Measurements from ENCODE around the gene CLIC6. TPM values are rescaled to one million over a fixed set of nuclear protein-coding genes. Genes with fewer than 3 reads are reported as not detected.

CLIC6 gene
- total and polyA plus RNA-seq, 4 donors, result 15.1 to 63.9 (median 30.6) TPM

DNA sequence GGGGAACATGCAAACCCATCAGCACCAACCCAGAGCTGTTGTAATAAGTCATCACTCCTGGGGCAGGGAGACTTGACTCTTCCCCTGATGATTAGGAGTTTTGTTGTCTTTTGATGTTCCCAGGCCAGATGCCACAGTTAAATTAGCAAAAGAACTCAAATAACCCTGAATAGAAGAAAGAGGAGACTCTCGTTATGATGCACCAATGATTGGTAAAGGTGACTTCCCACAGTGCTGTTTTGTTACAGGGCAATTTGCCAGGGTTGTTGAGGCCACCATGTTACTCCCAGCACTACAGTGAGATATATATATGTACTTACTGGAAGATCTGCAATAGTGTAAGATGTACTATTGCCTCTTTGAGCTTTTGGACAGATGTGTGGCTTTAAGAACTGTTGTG lies 29.5 kb upstream of the CLIC6 start:
- TF ChIP-seq, protein P1, sequence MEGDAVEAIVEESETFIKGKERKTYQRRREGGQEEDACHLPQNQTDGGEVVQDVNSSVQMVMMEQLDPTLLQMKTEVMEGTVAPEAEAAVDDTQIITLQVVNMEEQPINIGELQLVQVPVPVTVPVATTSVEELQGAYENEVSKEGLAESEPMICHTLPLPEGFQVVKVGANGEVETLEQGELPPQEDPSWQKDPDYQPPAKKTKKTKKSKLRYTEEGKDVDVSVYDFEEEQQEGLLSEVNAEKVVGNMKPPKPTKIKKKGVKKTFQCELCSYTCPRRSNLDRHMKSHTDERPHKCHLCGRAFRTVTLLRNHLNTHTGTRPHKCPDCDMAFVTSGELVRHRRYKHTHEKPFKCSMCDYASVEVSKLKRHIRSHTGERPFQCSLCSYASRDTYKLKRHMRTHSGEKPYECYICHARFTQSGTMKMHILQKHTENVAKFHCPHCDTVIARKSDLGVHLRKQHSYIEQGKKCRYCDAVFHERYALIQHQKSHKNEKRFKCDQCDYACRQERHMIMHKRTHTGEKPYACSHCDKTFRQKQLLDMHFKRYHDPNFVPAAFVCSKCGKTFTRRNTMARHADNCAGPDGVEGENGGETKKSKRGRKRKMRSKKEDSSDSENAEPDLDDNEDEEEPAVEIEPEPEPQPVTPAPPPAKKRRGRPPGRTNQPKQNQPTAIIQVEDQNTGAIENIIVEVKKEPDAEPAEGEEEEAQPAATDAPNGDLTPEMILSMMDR (IDR thresholded peaks at IDR 0.05; ENCODE audit: control extremely low read depth, extremely low read depth), result no peak
- ATAC-seq (ENCODE audit: insufficient read depth, low FRiP score), result no peak
- no peak for DNase-seq
- Histone ChIP-seq H3K4me3 (no peak overlapping the region), H3K27ac (ENCODE audit: low read depth in 1 of 2, low read length in 1 of 2) (no peak overlapping the region), H3K9ac (ENCODE audit: insufficient read depth in 1 of 2, low read length in 2 of 2) (no peak overlapping the region), H3K4me1 (ENCODE audit: control insufficient read depth in 5 of 5, insufficient read depth in 5 of 5, low read length in 5 of 5) (no peaks in the 10 kb centered on the region), H3K36me3 (ENCODE audit: control insufficient read depth in 4 of 4, insufficient read depth in 4 of 4, low read length in 4 of 4) (no peaks in the 10 kb centered on the region), H3K9me3 (ENCODE audit: control insufficient read depth in 4 of 4, insufficient read depth in 3 of 4, low read length in 3 of 4) (peaks cover 0 to 4% (median 0%) of the 10 kb centered on the region in 4 donors), H3K27me3 (ENCODE audit: control insufficient read depth in 3 of 3, insufficient read depth in 3 of 3, low read length in 2 of 3) (no peaks in the 10 kb centered on the region)
- WGBS, 2 donors, result 80 to 95% methylated on average over 1 of the region's 1 CpG

DNA sequence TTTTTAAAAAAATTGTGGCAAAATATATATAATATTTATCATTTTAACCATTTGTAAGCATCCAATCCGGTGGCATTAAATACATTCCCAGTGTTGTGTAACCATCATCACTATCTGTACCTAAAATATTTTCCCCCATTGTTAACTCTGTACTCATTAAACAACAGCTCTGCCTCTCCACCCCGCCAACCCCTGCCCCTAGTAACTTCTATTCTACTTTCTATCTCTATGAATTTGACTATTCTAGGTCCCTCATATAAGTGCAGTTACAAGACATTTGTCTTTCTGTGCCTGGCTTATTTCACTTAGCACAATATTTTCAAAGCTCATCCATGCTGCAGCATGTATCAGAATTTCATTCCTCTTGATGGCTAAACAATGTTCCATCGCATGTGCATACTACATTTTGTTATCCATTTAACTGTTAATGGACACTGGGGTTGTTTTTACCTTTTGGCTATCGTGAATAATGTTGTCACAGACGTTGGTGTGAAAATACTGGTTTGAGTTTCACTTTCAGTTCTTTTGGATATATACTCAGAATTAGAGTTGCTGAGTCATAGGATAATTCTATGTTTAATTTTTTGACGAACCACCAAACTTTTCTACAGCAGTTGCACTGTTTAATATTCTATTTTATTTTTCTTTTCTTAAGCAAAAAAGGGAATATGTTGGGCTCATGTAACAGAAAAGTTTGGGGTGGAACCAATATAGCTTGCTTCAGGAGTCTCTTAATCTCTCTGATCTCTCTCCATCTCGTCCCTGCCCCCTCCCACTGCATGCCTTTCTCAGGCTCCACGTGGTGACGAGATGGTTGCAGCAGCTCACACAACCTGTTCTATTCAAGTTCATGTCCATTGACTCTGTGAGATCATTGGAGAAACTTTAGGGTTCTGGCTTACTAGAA lies 28.7 kb upstream of the CLIC6 start:
- Histone ChIP-seq H3K36me3 (ENCODE audit: control insufficient read depth in 4 of 4, insufficient read depth in 4 of 4, low read length in 4 of 4) (no peaks in the 10 kb centered on the region), H3K9me3 (ENCODE audit: control insufficient read depth in 4 of 4, insufficient read depth in 3 of 4, low read length in 3 of 4) (peaks cover 0 to 4% (median 0%) of the 10 kb centered on the region in 4 donors), H3K4me3 (no peak overlapping the region), H3K4me1 (ENCODE audit: control insufficient read depth in 5 of 5, insufficient read depth in 5 of 5, low read length in 5 of 5) (peaks cover 0 to 2% (median 0%) of the 10 kb centered on the region in 5 donors), H3K27me3 (ENCODE audit: control insufficient read depth in 3 of 3, insufficient read depth in 3 of 3, low read length in 2 of 3) (no peaks in the 10 kb centered on the region), H3K9ac (ENCODE audit: insufficient read depth in 1 of 2, low read length in 2 of 2) (no peak overlapping the region), H3K27ac (ENCODE audit: low read depth in 1 of 2, low read length in 1 of 2) (no peak overlapping the region)
- DNase-seq (no peak), ATAC-seq (ENCODE audit: insufficient read depth, low FRiP score) (no peak)
- TF ChIP-seq, protein P1 (IDR thresholded peaks at IDR 0.05; ENCODE audit: control extremely low read depth, extremely low read depth), result no peak
- WGBS, 2 donors, result 38 to 44% methylated on average over 9 of the region's 9 CpGs

DNA sequence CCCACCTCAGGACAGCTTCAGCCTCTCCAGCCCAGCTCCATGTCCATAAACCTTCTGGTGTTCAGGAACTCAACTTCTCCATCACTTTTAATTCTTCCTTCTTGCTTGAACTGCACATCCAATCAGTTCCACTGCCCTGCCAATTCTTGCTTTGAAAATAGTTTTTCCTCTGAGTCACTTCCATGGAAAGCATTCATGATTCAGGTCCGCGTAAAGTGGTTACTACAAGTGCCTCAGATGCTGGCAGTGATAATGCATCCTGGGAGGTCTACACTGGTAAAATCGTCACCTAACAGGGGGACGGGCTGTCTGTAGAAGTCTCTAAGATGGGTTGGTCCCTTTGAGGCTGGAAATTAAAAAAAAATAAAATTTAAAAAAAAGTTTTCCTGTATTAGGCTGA lies 27.9 kb upstream of the CLIC6 start:
- Histone ChIP-seq H3K4me1 (ENCODE audit: control insufficient read depth in 5 of 5, insufficient read depth in 5 of 5, low read length in 5 of 5) (peaks cover 0 to 2% (median 0%) of the 10 kb centered on the region in 5 donors), H3K27ac (ENCODE audit: low read depth in 1 of 2, low read length in 1 of 2) (no peak overlapping the region), H3K36me3 (ENCODE audit: control insufficient read depth in 4 of 4, insufficient read depth in 4 of 4, low read length in 4 of 4) (no peaks in the 10 kb centered on the region), H3K4me3 (no peak overlapping the region), H3K27me3 (ENCODE audit: control insufficient read depth in 3 of 3, insufficient read depth in 3 of 3, low read length in 2 of 3) (no peaks in the 10 kb centered on the region), H3K9ac (ENCODE audit: insufficient read depth in 1 of 2, low read length in 2 of 2) (no peak overlapping the region), H3K9me3 (ENCODE audit: control insufficient read depth in 4 of 4, insufficient read depth in 3 of 4, low read length in 3 of 4) (peaks cover 0 to 3% (median 0%) of the 10 kb centered on the region in 4 donors)
- TF ChIP-seq, protein P1 (IDR thresholded peaks at IDR 0.05; ENCODE audit: control extremely low read depth, extremely low read depth), result no peak
- WGBS, 2 donors, result 78 to 95% methylated on average over 4 of the region's 4 CpGs
- ATAC-seq (ENCODE audit: insufficient read depth, low FRiP score) (no peak), DNase-seq (no peak)
